Measurements from ENCODE around the gene DLG2.
"Not testable (repeated sequence)": the region's sequence is repeated elsewhere in the genome, so short reads cannot be mapped to it uniquely, and the experiment has no call there.

DLG2 gene

GRCh38 chr11:84812471-84812969 lies 814.6 kb downstream of the DLG2 start:
- DNase-seq = no peak

GRCh38 chr11:84806354-84806753 lies 820.8 kb downstream of the DLG2 start:
- DNase-seq = no peak

GRCh38 chr11:84804041-84804440 lies 823.1 kb downstream of the DLG2 start:
- DNase-seq = no peak

GRCh38 chr11:84800755-84801346 lies 826.3 kb downstream of the DLG2 start:
- DNase-seq = peak; percentile 5

- DNase-seq = no peak
These were observed 828.0 kb downstream of the DLG2 start for GRCh38 chr11:84799112-84799511.

- no peak for DNase-seq
These were observed 831.4 kb downstream of the DLG2 start for GRCh38 chr11:84795698-84796097.

GRCh38 chr11:84794663-84795443 lies 832.3 kb downstream of the DLG2 start:
- DNase-seq = no peak

- DNase-seq = no peak
These were observed 833.8 kb downstream of the DLG2 start for GRCh38 chr11:84793318-84793717.

GRCh38 chr11:84790849-84791427 lies 836.2 kb downstream of the DLG2 start:
- no peak for DNase-seq

- DNase-seq = no peak
These were observed 838.9 kb downstream of the DLG2 start for GRCh38 chr11:84788220-84788619.

- DNase-seq = not testable (repeated sequence)
These were observed 843.0 kb downstream of the DLG2 start for GRCh38 chr11:84784158-84784557.

GRCh38 chr11:84780689-84781293 lies 846.4 kb downstream of the DLG2 start:
- peak; percentile 19 for DNase-seq

GRCh38 chr11:84775503-84775902 lies 851.6 kb downstream of the DLG2 start:
- DNase-seq = no peak

- DNase-seq = no peak
These were observed 863.2 kb downstream of the DLG2 start for GRCh38 chr11:84763931-84764330.

GRCh38 chr11:84757711-84758110 lies 869.4 kb downstream of the DLG2 start:
- no peak for DNase-seq

GRCh38 chr11:84751371-84751770 lies 875.8 kb downstream of the DLG2 start:
- DNase-seq = no peak

- no peak for DNase-seq
These were observed 879.3 kb downstream of the DLG2 start for GRCh38 chr11:84747871-84748270.

GRCh38 chr11:84740050-84740449 lies 887.1 kb downstream of the DLG2 start:
- DNase-seq = no peak

- DNase-seq = no peak
These were observed 902.9 kb downstream of the DLG2 start for GRCh38 chr11:84724256-84724655.

GRCh38 chr11:84722583-84723108 lies 904.5 kb downstream of the DLG2 start:
- peak; percentile 7 for DNase-seq

GRCh38 chr11:84721561-84721961 lies 905.6 kb downstream of the DLG2 start:
- DNase-seq = no peak

GRCh38 chr11:84720706-84721402 lies 906.3 kb downstream of the DLG2 start:
- peak; percentile 55 for DNase-seq
